Upper lobe of left lung (tissue), 6 donors: Measurements from ENCODE around the gene HTR6. TPM values are rescaled to one million over a fixed set of nuclear protein-coding genes. Genes with fewer than 3 reads are reported as not detected.

ENCODE experiments used
- ATAC-seq, 2 donors: fragments of 200-7000 bp; cut with Tn5 transposase; one replicate each; pipeline ENCODE4 v1.9.1; 2022; ENCODE audit warnings: mild to moderate bottlenecking in 2 of 2, moderate library complexity in 2 of 2; ENCODE audit not compliant: low FRiP score in 2 of 2
- DNase-seq, 2 donors: peaks; one replicate each; pipeline ENCODE4 v3.0.0-alpha.2; 2019 to 2020
- H3K27ac ChIP-seq, 4 donors: fragments of 200-600 bp; sonication (generic); one replicate each; pipeline ENCODE4 v1.5.1; 2016 to 2019
- H3K27me3 ChIP-seq, 4 donors: fragments of 200-600 bp; sonication (generic); one replicate each; pipeline ENCODE4 v1.5.1; 2017 to 2019
- H3K36me3 ChIP-seq, 4 donors: fragments of 200-600 bp; sonication (generic); one replicate each; pipeline ENCODE4 v1.5.1; 2016 to 2019
- H3K4me1 ChIP-seq, 4 donors: fragments of 200-600 bp; sonication (generic); one replicate each; pipeline ENCODE4 v1.5.1; 2018 to 2019
- H3K4me3 ChIP-seq, 4 donors: fragments of 200-600 bp; sonication (generic); one replicate each; pipeline ENCODE4 v1.5.1; 2017 to 2019; ENCODE audit warnings: mild to moderate bottlenecking in 2 of 4, moderate library complexity in 1 of 4
- H3K9me3 ChIP-seq, 4 donors: fragments of 200-600 bp; sonication (generic); one replicate each; pipeline ENCODE4 v1.5.1; 2018 to 2019
- CTCF ChIP-seq, 6 experiments: fragments of 450-650 bp in 4 of 6; fragments of 200-600 bp in 2 of 6; sonication (generic) in 2 of 6; IDR thresholded peaks; one replicate each; pipeline ENCODE4 v1.5.1; 2016 to 2019; ENCODE audit warnings: antibody characterized with exemption in 6 of 6
- EP300 ChIP-seq, 4 donors: sonication (generic); formaldehyde crosslinking; IDR thresholded peaks; one replicate each; pipeline ENCODE4 v1.5.1; 2017; ENCODE audit warnings: antibody characterized with exemption in 4 of 4, control low read depth in 2 of 4
- POLR2A ChIP-seq, 4 donors: fragments of 450-650 bp; IDR thresholded peaks; one replicate each; pipeline ENCODE4 v1.5.1; 2016 to 2017; ENCODE audit warnings: antibody characterized with exemption in 4 of 4, mild to moderate bottlenecking in 2 of 4
- POLR2AphosphoS5 ChIP-seq, 2 donors: sonication (generic); formaldehyde crosslinking; IDR thresholded peaks; one replicate each; pipeline ENCODE4 v1.5.1; 2017; ENCODE audit warnings: antibody characterized with exemption in 2 of 2
- WGBS, 2 donors: methylation state at CpG; one replicate each; pipeline ENCODE4 v1.1.5; 2017 to 2018; 5-methylcytosine and 5-hydroxymethylcytosine counted together
- total RNA-seq, 6 donors: library from RNA; depleted of rRNA in 4 of 6; stranded (reverse); fragments of >200 nt in 4 of 6; gene quantifications; one replicate each; pipeline versions ENCODE4 v1.1.0 to v1.2.1, GENCODE V29; 2016 to 2021
- donor health status: DM: no; HTN: no; CAD: no; lungs with moderate emphysema.
- donor health status: DM: no; HTN: yes; CAD: no; lungs with severe emphysema.

Gene HTR6
- total RNA-seq, 6 donors from 2014 or later = not detected

- H3K4me1 ChIP-seq = no peaks in the 10 kb centered on the region
- H3K9me3 ChIP-seq = no peaks in the 10 kb centered on the region
- H3K4me3 ChIP-seq = no peak overlapping the region
- no peak overlapping the region for H3K27ac ChIP-seq
- DNase-seq = no peak
- no peak for TF ChIP-seq CTCF (IDR thresholded peaks at IDR 0.05)
- no peak for TF ChIP-seq POLR2A (IDR thresholded peaks at IDR 0.05)
- no peak for TF ChIP-seq POLR2AphosphoS5 (IDR thresholded peaks at IDR 0.05)
- no peak for TF ChIP-seq EP300 (IDR thresholded peaks at IDR 0.05)
- no peaks in the 10 kb centered on the region for H3K27me3 ChIP-seq
- no peak for ATAC-seq
- 88 to 93% methylated on average over 6 of the region's 6 CpGs for WGBS, 2 donors
- peaks cover 0 to 3% (median 1%) of the 10 kb centered on the region in 4 donors for H3K36me3 ChIP-seq
These were observed 52.8 kb downstream of the HTR6 start for GRCh38 chr1:19717467-19717866.

GRCh38 chr1:19720174-19720573, 55.5 kb downstream of the HTR6 start:
- no peak overlapping the region for H3K4me3 ChIP-seq
- peaks cover 0 to 3% (median under 1%) of the 10 kb centered on the region in 4 donors for H3K36me3 ChIP-seq
- H3K4me1 ChIP-seq = no peaks in the 10 kb centered on the region
- no peak for ATAC-seq
- WGBS, 2 donors = 92 to 93% methylated on average over 4 of the region's 4 CpGs
- H3K27me3 ChIP-seq = no peaks in the 10 kb centered on the region
- H3K9me3 ChIP-seq = no peaks in the 10 kb centered on the region
- DNase-seq = no peak
- TF ChIP-seq EP300 (IDR thresholded peaks at IDR 0.05) (no peak), POLR2A (IDR thresholded peaks at IDR 0.05) (no peak), CTCF (IDR thresholded peaks at IDR 0.05) (no peak), POLR2AphosphoS5 (IDR thresholded peaks at IDR 0.05) (no peak)
- H3K27ac ChIP-seq = no peak overlapping the region

GRCh38 chr1:19720973-19721372, 56.3 kb downstream of the HTR6 start:
- no peak overlapping the region for H3K27ac ChIP-seq
- 72 to 86% methylated on average over 3 to 4 of the region's 4 CpGs for WGBS, 2 donors

GRCh38 chr1:19723874-19724273, 59.2 kb downstream of the HTR6 start:
- ATAC-seq (no peak), DNase-seq (no peak)
- Histone ChIP-seq H3K27me3 (no peaks in the 10 kb centered on the region), H3K4me3 (no peak overlapping the region), H3K4me1 (no peaks in the 10 kb centered on the region), H3K27ac (no peak overlapping the region), H3K9me3 (no peaks in the 10 kb centered on the region), H3K36me3 (peaks cover 0 to 23% (median 12%) of the 10 kb centered on the region in 4 donors)
- TF ChIP-seq POLR2A (IDR thresholded peaks at IDR 0.05) (no peak), EP300 (IDR thresholded peaks at IDR 0.05) (no peak)
- WGBS, 2 donors = 47 to 74% methylated on average over 3 to 4 of the region's 4 CpGs

More at GRCh38 chr1:19720973-19721372, 56.3 kb downstream of the HTR6 start:
- ATAC-seq (no peak), DNase-seq (no peak)
- no peak for TF ChIP-seq CTCF (IDR thresholded peaks at IDR 0.05)
- TF ChIP-seq POLR2AphosphoS5 (IDR thresholded peaks at IDR 0.05) = no peak
- Histone ChIP-seq H3K4me3 (no peak overlapping the region), H3K9me3 (no peaks in the 10 kb centered on the region), H3K4me1 (no peaks in the 10 kb centered on the region), H3K36me3 (peaks cover 0 to 10% (median 6%) of the 10 kb centered on the region in 4 donors), H3K27me3 (no peaks in the 10 kb centered on the region)

GRCh38 chr1:19725606-19726005, 60.9 kb downstream of the HTR6 start:
- Histone ChIP-seq H3K36me3 (peaks cover 0 to 34% (median 14%) of the 10 kb centered on the region in 4 donors), H3K27ac (no peak overlapping the region), H3K4me3 (no peak overlapping the region), H3K27me3 (no peaks in the 10 kb centered on the region), H3K9me3 (peaks cover 0 to 5% (median 2%) of the 10 kb centered on the region in 4 donors), H3K4me1 (no peaks in the 10 kb centered on the region)
- WGBS, 2 donors = 91 to 94% methylated on average over 5 to 9 of the region's 9 CpGs
- TF ChIP-seq EP300 (IDR thresholded peaks at IDR 0.05) = no peak
- TF ChIP-seq POLR2A (IDR thresholded peaks at IDR 0.05) = no peak
- no peak for TF ChIP-seq POLR2AphosphoS5 (IDR thresholded peaks at IDR 0.05)
- no peak for TF ChIP-seq CTCF (IDR thresholded peaks at IDR 0.05)
- ATAC-seq = no peak
- no peak for DNase-seq
